HepG2 (cell line): ENCODE results near the gene HEXIM1. TPM values are rescaled to one million over a fixed set of nuclear protein-coding genes. Genes with fewer than 3 reads are reported as not detected.

Source experiments
- AFF4 ChIP-seq: sonication (generic); formaldehyde crosslinking; IDR thresholded peaks from 2 replicates; pipeline ENCODE4 v1.4.0; 2020; ENCODE audit warnings: missing genetic modification reagents
- ATF2 ChIP-seq: sonication (generic); formaldehyde crosslinking; IDR thresholded peaks from 2 replicates; pipeline ENCODE4 v1.4.0; 2020; ENCODE audit warnings: missing genetic modification reagents
- ELF4 ChIP-seq: sonication (generic); formaldehyde crosslinking; IDR thresholded peaks from 2 replicates; pipeline ENCODE4 v1.5.0; 2020; ENCODE audit warnings: missing genetic modification reagents, mild to moderate bottlenecking, moderate library complexity, borderline replicate concordance
- GTF3A ChIP-seq: sonication (generic); formaldehyde crosslinking; conservative IDR thresholded peaks from 2 replicates; pipeline ENCODE4 v1.4.0; 2020; ENCODE audit warnings: mild to moderate bottlenecking, missing genetic modification reagents
- HIVEP1 ChIP-seq: sonication (generic); formaldehyde crosslinking; IDR thresholded peaks from 2 replicates; pipeline ENCODE4 v1.4.0; 2020; ENCODE audit warnings: mild to moderate bottlenecking, missing genetic modification reagents
- HOXA3 ChIP-seq: sonication (generic); formaldehyde crosslinking; IDR thresholded peaks from 2 replicates; pipeline ENCODE4 v1.5.0; 2020; ENCODE audit warnings: missing genetic modification reagents
- KAT7 ChIP-seq: IDR thresholded peaks from 2 replicates; pipeline ENCODE4 v1.6.1; 2018; ENCODE audit warnings: borderline replicate concordance, missing compliant biosample characterization
- MEIS2 ChIP-seq: sonication (generic); formaldehyde crosslinking; IDR thresholded peaks from 2 replicates; pipeline ENCODE4 v1.9.0; 2021; ENCODE audit warnings: mild to moderate bottlenecking, missing genetic modification reagents
- PHF20 ChIP-seq: sonication (generic); formaldehyde crosslinking; IDR thresholded peaks from 2 replicates; pipeline ENCODE4 v1.5.0; 2020; ENCODE audit warnings: mild to moderate bottlenecking, missing genetic modification reagents
- SMYD3 ChIP-seq: sonication (generic); formaldehyde crosslinking; IDR thresholded peaks from 2 replicates; pipeline ENCODE4 v1.8.1; 2023; ENCODE audit warnings: mild to moderate bottlenecking, missing genetic modification reagents
- TCF7 ChIP-seq: sonication (generic); IDR thresholded peaks from 2 replicates; pipeline ENCODE4 v1.6.1; 2016; ENCODE audit warnings: antibody characterized with exemption, low read depth
- TP53 ChIP-seq: sonication (generic); formaldehyde crosslinking; conservative IDR thresholded peaks from 2 replicates; pipeline ENCODE4 v1.4.0; 2020; ENCODE audit warnings: missing genetic modification reagents
- YEATS4 ChIP-seq: sonication (generic); formaldehyde crosslinking; IDR thresholded peaks from 2 replicates; pipeline ENCODE4 v1.4.0; 2020; ENCODE audit warnings: missing genetic modification reagents, borderline replicate concordance
- ZBTB42 ChIP-seq: sonication (generic); formaldehyde crosslinking; IDR thresholded peaks from 2 replicates; pipeline ENCODE4 v1.5.0; 2020; ENCODE audit warnings: mild to moderate bottlenecking, missing genetic modification reagents
- ZFAT ChIP-seq: sonication (generic); formaldehyde crosslinking; conservative IDR thresholded peaks from 2 replicates; pipeline ENCODE4 v1.8.1; 2023; ENCODE audit warnings: missing genetic modification reagents, inconsistent platforms
- polyA plus RNA-seq, 8 experiments: library from polyadenylated mRNA; depleted of rRNA in 3 of 8; stranded (reverse) in 7 of 8; unstranded in 1 of 8; fragments of >200 nt; fragmentation: Illumina TruSeq in 4 of 8; extraction: Trizol in 4 of 8; gene quantifications; 2 replicates each; pipeline versions ENCODE4 v1.2.1 to v1.2.3, GENCODE V29; 2011 to 2016; ENCODE audit warnings: low read depth in 4 of 8, missing spikeins in 1 of 8, mixed read lengths in 1 of 8; ENCODE audit not compliant: insufficient read depth in 1 of 8
- total RNA-seq, 5 experiments: library from RNA; depleted of rRNA; stranded (reverse); fragments of >200 nt; fragmentation: Illumina TruSeq; extraction: Trizol; gene quantifications; 2 replicates each; pipeline ENCODE4 v1.2.3, GENCODE V29; 2016; ENCODE audit warnings: low read depth in 1 of 5
- TF ChIP-seq, protein P1 (sequence below): sonication (generic); formaldehyde crosslinking; IDR thresholded peaks from 2 replicates; pipeline ENCODE4 v1.4.0; 2020; ENCODE audit warnings: missing genetic modification reagents, borderline replicate concordance
- TF ChIP-seq, protein P2 (sequence below): sonication (generic); formaldehyde crosslinking; IDR thresholded peaks from 2 replicates; pipeline ENCODE4 v1.4.0; 2020; ENCODE audit warnings: low read depth, mild to moderate bottlenecking, missing genetic modification reagents

HEXIM1 gene
- total and polyA plus RNA-seq, 2 of the 13 experiments (the other 11 are each of a cell fraction or from before 2014, with no cell fraction given): 10.5 to 16.6 TPM

DNA sequence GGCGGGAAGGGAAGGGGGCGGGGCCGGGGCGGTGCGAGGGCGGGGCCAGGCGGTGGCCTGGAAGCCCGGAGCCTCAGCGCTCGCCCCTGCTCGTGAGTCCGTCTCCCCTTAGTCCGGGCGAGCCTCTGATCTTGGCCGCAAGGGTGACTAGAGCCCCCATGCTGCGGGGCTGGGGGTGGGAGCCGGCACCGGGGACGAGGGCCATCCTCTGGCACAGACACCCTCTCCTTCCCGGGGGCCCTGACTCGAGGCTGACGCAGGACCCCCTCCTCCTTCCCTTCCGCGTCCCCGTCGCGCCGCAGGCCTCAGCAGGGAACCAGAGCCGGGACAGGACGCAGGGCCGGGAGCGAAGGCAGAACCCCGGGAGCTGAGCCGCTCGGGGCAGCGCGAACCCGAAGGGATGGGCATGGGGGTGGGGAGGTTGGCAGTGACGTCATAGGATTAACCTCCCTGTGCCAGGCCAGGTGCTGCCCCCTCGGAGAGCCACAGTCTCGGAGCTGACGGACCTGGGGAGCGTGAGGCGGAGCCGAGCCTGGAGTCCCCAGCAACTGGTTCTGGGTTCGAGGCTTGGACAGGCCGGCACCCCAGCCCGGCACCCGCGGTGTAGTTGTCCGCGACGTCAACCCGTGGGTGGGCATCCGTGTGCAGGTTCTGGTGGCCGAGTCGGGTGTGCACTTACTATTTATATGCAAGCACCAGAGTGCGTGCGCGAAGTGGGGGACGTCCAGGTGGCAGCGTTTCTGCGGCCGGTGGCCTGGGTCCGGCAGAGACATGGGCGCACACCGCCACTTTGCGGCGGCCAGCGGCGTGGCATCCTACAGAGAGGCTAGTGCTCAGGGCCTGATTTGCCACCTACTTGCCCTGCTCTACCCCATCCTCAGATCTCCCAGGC, 15.5 kb upstream of the HEXIM1 start (continued):
- peak; percentile 80; the same call in 1 of the 2 replicates for TF ChIP-seq HIVEP1
- TF ChIP-seq HOXA3 (CRISPR knock-in tag): peak; percentile 83
- TF ChIP-seq GTF3A: no peak; the same call in 1 of the 2 replicates
- TF ChIP-seq, protein P1, sequence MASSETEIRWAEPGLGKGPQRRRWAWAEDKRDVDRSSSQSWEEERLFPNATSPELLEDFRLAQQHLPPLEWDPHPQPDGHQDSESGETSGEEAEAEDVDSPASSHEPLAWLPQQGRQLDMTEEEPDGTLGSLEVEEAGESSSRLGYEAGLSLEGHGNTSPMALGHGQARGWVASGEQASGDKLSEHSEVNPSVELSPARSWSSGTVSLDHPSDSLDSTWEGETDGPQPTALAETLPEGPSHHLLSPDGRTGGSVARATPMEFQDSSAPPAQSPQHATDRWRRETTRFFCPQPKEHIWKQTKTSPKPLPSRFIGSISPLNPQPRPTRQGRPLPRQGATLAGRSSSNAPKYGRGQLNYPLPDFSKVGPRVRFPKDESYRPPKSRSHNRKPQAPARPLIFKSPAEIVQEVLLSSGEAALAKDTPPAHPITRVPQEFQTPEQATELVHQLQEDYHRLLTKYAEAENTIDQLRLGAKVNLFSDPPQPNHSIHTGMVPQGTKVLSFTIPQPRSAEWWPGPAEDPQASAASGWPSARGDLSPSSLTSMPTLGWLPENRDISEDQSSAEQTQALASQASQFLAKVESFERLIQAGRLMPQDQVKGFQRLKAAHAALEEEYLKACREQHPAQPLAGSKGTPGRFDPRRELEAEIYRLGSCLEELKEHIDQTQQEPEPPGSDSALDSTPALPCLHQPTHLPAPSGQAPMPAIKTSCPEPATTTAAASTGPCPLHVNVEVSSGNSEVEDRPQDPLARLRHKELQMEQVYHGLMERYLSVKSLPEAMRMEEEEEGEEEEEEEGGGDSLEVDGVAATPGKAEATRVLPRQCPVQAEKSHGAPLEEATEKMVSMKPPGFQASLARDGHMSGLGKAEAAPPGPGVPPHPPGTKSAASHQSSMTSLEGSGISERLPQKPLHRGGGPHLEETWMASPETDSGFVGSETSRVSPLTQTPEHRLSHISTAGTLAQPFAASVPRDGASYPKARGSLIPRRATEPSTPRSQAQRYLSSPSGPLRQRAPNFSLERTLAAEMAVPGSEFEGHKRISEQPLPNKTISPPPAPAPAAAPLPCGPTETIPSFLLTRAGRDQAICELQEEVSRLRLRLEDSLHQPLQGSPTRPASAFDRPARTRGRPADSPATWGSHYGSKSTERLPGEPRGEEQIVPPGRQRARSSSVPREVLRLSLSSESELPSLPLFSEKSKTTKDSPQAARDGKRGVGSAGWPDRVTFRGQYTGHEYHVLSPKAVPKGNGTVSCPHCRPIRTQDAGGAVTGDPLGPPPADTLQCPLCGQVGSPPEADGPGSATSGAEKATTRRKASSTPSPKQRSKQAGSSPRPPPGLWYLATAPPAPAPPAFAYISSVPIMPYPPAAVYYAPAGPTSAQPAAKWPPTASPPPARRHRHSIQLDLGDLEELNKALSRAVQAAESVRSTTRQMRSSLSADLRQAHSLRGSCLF (CRISPR knock-in tag): no peak
- no peak for TF ChIP-seq AFF4 (CRISPR knock-in tag)
- TF ChIP-seq ELF4: no peak
- TF ChIP-seq YEATS4: peak; percentile 47; the same call in 1 of the 2 replicates
- TF ChIP-seq KAT7 (CRISPR knock-in tag): no peak
- peak; percentile 50; the same call in 1 of the 2 replicates for TF ChIP-seq MEIS2 (CRISPR knock-in tag)
- TF ChIP-seq, protein P2, sequence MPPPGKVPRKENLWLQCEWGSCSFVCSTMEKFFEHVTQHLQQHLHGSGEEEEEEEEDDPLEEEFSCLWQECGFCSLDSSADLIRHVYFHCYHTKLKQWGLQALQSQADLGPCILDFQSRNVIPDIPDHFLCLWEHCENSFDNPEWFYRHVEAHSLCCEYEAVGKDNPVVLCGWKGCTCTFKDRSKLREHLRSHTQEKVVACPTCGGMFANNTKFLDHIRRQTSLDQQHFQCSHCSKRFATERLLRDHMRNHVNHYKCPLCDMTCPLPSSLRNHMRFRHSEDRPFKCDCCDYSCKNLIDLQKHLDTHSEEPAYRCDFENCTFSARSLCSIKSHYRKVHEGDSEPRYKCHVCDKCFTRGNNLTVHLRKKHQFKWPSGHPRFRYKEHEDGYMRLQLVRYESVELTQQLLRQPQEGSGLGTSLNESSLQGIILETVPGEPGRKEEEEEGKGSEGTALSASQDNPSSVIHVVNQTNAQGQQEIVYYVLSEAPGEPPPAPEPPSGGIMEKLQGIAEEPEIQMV: peak; percentile 64; the same call in 1 of the 2 replicates
- TF ChIP-seq ZBTB42 (CRISPR knock-in tag): no peak
- no peak for TF ChIP-seq TCF7
- TF ChIP-seq PHF20 (CRISPR knock-in tag): no peak
- no peak for TF ChIP-seq TP53 (CRISPR knock-in tag)
- TF ChIP-seq SMYD3 (CRISPR knock-in tag): 0 out of 2 replicates have a peak, but pooled peaks have one; percentile 12
- TF ChIP-seq ATF2 (CRISPR knock-in tag): peak; percentile 91
- TF ChIP-seq ZFAT (CRISPR knock-in tag): no peak
